Adipocyte (in vitro differentiated cells): ENCODE data around the gene SRGAP1.

Source experiments
- DNase-seq: peaks from one replicate; pipeline ENCODE4 v3.0.0-alpha.2; 2015; ENCODE audit warnings: low read depth
- H3K27me3 ChIP-seq: replicated peaks from 2 replicates; pipeline ENCODE4 v1.7.0; 2013; ENCODE audit warnings: mild to moderate bottlenecking, low read length, moderate library complexity; ENCODE audit not compliant: control insufficient read depth, insufficient read depth
- H3K36me3 ChIP-seq: 2 replicates; pipeline ENCODE4 v1.7.0; 2013; ENCODE audit warnings: low read length, mild to moderate bottlenecking, moderate library complexity; ENCODE audit not compliant: control insufficient read depth, insufficient read depth, severe bottlenecking
- H3K4me1 ChIP-seq: 2 replicates; pipeline ENCODE4 v1.7.0; 2013; ENCODE audit warnings: mild to moderate bottlenecking, low read length, moderate library complexity; ENCODE audit not compliant: control insufficient read depth, insufficient read depth
- H3K4me3 ChIP-seq: 2 replicates; pipeline ENCODE4 v1.7.0; 2013; ENCODE audit warnings: mild to moderate bottlenecking, low read length, moderate library complexity
- H3K9ac ChIP-seq: 2 replicates; pipeline ENCODE4 v1.7.0; 2013; ENCODE audit warnings: mild to moderate bottlenecking, low read length, moderate library complexity
- H3K9me3 ChIP-seq: 2 replicates; pipeline ENCODE4 v1.7.0; 2013; ENCODE audit warnings: mild to moderate bottlenecking, low read length, moderate library complexity; ENCODE audit not compliant: control insufficient read depth

Gene SRGAP1

GRCh38 chr12:64081008-64081404, 236.5 kb downstream of the SRGAP1 start:
- Histone ChIP-seq H3K9ac (peak overlapping the region; percentile 21), H3K36me3 (peaks cover 20% of the 10 kb centered on the region), H3K4me1 (peaks cover 44% of the 10 kb centered on the region), H3K4me3 (no peak overlapping the region), H3K9me3 (no peaks in the 10 kb centered on the region), H3K27me3 (no peaks in the 10 kb centered on the region)
- DNase-seq, result no peak

- Histone ChIP-seq H3K36me3 (peaks cover 20% of the 10 kb centered on the region), H3K27me3 (no peaks in the 10 kb centered on the region), H3K9me3 (no peaks in the 10 kb centered on the region), H3K4me3 (no peak overlapping the region), H3K4me1 (peaks cover 55% of the 10 kb centered on the region), H3K9ac (no peak overlapping the region)
- no peak for DNase-seq
Observed at GRCh38 chr12:64082116-64082515, 237.6 kb downstream of the SRGAP1 start.

DNA sequence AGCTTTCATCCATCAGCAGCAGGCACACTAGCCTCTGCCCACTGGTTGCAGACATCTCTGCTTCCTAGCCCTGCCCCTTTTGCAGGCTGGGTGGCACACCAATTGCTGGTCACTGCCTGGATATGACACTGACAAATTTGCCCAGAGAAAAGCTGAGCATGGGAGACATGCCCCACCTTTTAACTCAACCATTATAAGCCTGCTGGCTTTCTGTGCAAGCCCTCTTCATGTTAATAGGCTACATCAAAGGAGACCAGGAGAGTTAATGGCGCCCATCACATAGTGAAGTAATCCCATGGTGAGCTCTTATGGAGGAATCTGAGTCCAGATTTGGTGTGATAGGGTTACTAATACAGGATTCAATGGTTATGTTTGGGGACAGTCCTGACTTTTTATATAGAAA, 238.4 kb downstream of the SRGAP1 start:
- H3K4me3 ChIP-seq, result peak overlapping the region; percentile 64
- H3K9me3 ChIP-seq, result no peaks in the 10 kb centered on the region
- H3K36me3 ChIP-seq, result peaks cover 20% of the 10 kb centered on the region
- peaks cover 59% of the 10 kb centered on the region for H3K4me1 ChIP-seq
- peak overlapping the region; percentile 54 for H3K9ac ChIP-seq
- DNase-seq, result no peak
- H3K27me3 ChIP-seq, result no peaks in the 10 kb centered on the region

DNA sequence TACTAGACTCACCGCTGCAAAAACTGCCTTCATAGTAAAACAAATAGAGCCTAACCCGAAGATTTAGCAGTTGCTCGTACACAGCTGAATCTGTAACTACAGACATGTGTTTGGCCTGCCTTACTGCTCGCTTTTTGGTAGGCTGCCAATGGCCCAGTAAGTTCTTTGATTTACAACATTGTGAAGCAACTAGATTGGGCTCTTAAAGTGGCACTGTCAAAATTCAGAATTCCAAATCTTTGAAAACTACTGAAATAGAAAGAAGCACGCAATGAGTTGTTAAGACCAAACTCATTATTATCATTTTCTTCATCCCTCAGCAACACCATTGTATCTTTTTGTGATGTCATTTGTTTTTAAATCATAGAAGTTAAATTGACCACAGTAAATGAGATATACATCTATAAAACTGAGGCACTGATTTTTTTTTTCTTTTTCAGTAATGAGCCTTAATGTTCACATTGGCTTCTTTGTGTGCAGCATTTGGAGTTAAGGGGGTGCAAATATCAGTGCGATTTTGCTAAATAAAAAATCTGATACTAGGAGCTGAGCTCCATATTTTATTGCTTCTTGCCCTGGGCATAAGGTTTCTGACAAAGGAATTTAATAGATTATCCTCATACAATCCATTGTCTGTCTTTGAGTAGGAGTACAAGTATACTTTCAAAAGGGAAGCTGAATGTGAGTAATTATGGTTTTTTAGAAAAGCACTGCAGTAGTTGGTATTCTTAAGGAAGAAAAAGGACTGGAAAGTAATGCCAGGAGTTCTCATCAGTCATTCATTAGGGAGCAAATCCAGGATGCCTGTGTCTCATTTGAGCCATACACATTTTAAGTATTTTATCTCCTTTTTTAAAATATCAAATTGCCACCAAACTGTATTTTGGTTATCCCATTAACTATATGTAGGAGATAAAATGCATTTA, 239.0 kb downstream of the SRGAP1 start:
- peak overlapping the region; percentile 54 for H3K9ac ChIP-seq
- DNase-seq, result peak; percentile 94
- peaks cover 65% of the 10 kb centered on the region for H3K4me1 ChIP-seq
- no peaks in the 10 kb centered on the region for H3K9me3 ChIP-seq
- no peaks in the 10 kb centered on the region for H3K27me3 ChIP-seq
- peak overlapping the region; percentile 64 for H3K4me3 ChIP-seq
- H3K36me3 ChIP-seq, result peaks cover 20% of the 10 kb centered on the region

GRCh38 chr12:64085154-64085553, 240.7 kb downstream of the SRGAP1 start:
- Histone ChIP-seq H3K4me3 (no peak overlapping the region), H3K36me3 (peaks cover 6% of the 10 kb centered on the region), H3K9me3 (no peaks in the 10 kb centered on the region), H3K4me1 (peaks cover 78% of the 10 kb centered on the region), H3K27me3 (no peaks in the 10 kb centered on the region), H3K9ac (no peak overlapping the region)
- no peak for DNase-seq

GRCh38 chr12:64085996-64086395, 241.5 kb downstream of the SRGAP1 start:
- Histone ChIP-seq H3K4me3 (peak overlapping the region; percentile 26), H3K9ac (peak overlapping the region; percentile 52), H3K27me3 (no peaks in the 10 kb centered on the region), H3K4me1 (peaks cover 71% of the 10 kb centered on the region), H3K36me3 (no peaks in the 10 kb centered on the region), H3K9me3 (no peaks in the 10 kb centered on the region)
- no peak for DNase-seq

GRCh38 chr12:64086946-64087345, 242.4 kb downstream of the SRGAP1 start:
- Histone ChIP-seq H3K4me1 (peaks cover 62% of the 10 kb centered on the region), H3K27me3 (no peaks in the 10 kb centered on the region), H3K4me3 (peak overlapping the region; percentile 53), H3K9me3 (no peaks in the 10 kb centered on the region), H3K9ac (peak overlapping the region; percentile 52), H3K36me3 (peaks cover 3% of the 10 kb centered on the region)
- no peak for DNase-seq

GRCh38 chr12:64087761-64088160, 243.3 kb downstream of the SRGAP1 start:
- Histone ChIP-seq H3K27me3 (no peaks in the 10 kb centered on the region), H3K4me3 (no peak overlapping the region), H3K9ac (peak overlapping the region; percentile 39), H3K36me3 (peaks cover 9% of the 10 kb centered on the region), H3K4me1 (peaks cover 53% of the 10 kb centered on the region), H3K9me3 (no peaks in the 10 kb centered on the region)
- no peak for DNase-seq

DNA sequence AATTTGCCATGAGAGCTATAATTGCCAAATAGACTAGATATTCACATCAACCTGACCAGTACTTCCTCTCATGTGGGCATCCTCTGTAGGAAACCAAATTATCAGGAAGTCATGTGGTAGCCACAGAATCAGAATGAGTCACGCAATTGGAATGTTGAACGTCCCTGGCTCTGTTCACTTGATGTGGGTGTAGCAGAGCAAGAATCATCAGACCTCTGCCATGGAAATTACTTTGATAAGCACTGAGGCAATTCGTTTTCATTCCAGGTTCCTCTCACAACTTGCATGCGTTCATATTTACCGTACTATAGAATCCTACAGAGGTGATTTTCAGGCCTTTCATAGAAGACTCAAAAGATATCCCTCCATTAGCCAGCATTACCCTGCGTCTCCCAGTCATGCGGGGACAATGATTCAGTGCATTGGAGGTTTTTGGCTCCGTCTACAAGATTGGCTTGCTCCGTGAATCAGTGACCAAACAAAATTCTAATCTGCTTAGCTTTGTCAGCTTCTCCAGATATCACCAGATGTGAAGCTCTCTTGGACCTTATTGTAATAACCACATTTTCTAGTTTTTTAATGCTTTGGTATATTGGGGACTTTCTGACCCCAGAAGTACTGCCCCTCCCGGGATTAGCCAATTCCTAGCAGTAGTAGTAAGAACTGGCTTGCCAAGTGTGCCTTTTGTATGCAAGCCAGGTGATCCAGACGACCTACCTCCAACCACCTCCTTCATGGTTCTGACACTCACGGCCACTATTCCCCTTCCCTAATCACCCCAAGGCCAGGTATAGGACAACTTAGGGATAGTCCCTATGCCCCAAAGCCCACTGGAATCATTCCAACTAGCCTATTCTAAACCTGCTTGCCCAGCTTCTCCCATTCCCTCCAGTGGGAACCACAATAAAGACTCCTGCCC, 244.2 kb downstream of the SRGAP1 start:
- no peaks in the 10 kb centered on the region for H3K9me3 ChIP-seq
- H3K27me3 ChIP-seq, result no peaks in the 10 kb centered on the region
- peaks cover 48% of the 10 kb centered on the region for H3K4me1 ChIP-seq
- H3K36me3 ChIP-seq, result peaks cover 9% of the 10 kb centered on the region
- peak overlapping the region; percentile 39 for H3K9ac ChIP-seq
- DNase-seq, result peak; percentile 89
- H3K4me3 ChIP-seq, result peak overlapping the region; percentile 64

- no peak overlapping the region for H3K4me3 ChIP-seq
- H3K9ac ChIP-seq, result no peak overlapping the region
- no peaks in the 10 kb centered on the region for H3K9me3 ChIP-seq
- H3K4me1 ChIP-seq, result peaks cover 42% of the 10 kb centered on the region
- no peak for DNase-seq
- no peaks in the 10 kb centered on the region for H3K27me3 ChIP-seq
- H3K36me3 ChIP-seq, result peaks cover 14% of the 10 kb centered on the region
Observed at GRCh38 chr12:64090047-64090446, 245.5 kb downstream of the SRGAP1 start.

GRCh38 chr12:64091186-64091585, 246.7 kb downstream of the SRGAP1 start:
- Histone ChIP-seq H3K9me3 (no peaks in the 10 kb centered on the region), H3K4me1 (peaks cover 36% of the 10 kb centered on the region), H3K4me3 (no peak overlapping the region), H3K9ac (no peak overlapping the region), H3K36me3 (peaks cover 17% of the 10 kb centered on the region), H3K27me3 (no peaks in the 10 kb centered on the region)
- DNase-seq, result no peak
